ENCODE measurements around the gene SYNE1.
"Not testable (repeated sequence)": the region's sequence is repeated elsewhere in the genome, so short reads cannot be mapped to it uniquely, and the experiment has no call there.

SYNE1 gene

DNA sequence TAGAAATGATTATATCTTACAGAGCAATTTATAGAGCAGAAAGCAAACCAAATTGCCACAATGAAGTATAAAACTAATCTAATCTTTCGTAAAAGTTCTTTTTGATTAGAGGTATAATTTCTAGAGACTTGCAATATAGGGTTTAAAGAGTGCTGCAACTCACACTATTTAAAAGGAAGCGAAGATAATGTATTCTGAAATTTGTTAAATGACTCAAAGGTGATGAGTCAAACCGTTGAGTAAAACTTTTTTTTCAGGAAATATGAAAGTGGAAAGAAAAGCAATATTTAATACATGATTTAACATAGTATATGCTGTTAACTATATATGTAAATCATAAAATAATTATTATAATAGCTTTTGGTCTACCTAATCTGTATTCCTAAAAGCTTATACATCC, 133.6 kb downstream of the SYNE1 start:
- Mint-ChIP-seq H3K27me3 (no peaks in the 10 kb centered on the region), H3K4me3 (no peak overlapping the region), H3K4me1 (no peaks in the 10 kb centered on the region), H3K36me3 (ENCODE audit: low read depth) (no peaks in the 10 kb centered on the region), H3K27ac (no peak overlapping the region), H3K9me3 (no peaks in the 10 kb centered on the region)
- no peak for ATAC-seq
- no peak for DNase-seq

DNA sequence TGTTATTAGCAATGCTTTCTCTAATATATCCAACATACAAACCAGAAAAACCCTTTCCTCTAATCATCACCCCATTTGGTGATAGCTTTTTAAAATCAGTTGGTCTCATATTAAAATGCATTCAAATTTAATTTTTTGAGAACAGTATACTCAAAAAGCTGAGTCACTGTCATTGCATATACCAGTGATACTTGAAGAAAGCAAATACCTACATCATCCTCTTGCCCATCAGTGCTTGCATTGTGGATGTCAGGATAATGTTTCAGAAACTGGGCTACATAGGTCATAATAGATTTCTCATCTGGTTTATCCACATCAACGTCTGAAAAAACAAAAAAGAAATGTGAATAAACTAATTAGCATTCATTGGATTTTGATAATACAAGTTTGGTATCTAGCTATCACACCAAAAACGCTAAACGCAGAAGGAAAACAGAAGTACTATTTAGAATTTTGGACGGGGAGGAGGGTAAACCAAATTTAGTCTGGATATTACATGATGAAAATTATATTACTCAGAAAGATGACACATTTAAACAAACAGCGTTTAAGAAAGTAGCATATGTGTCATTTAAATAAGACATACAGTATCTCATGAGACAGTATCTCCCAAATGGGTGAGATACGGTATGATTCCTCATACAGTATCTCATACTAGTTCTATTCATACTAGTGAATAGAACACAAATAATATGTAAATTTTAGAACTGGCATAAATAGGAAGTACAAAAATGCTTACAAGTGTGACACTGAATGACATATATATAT, 134.6 kb downstream of the SYNE1 start:
- DNase-seq (no peak), ATAC-seq (no peak)
- Mint-ChIP-seq H3K36me3 (ENCODE audit: low read depth) (no peaks in the 10 kb centered on the region), H3K9me3 (no peaks in the 10 kb centered on the region), H3K27me3 (no peaks in the 10 kb centered on the region), H3K4me1 (no peaks in the 10 kb centered on the region), H3K4me3 (no peak overlapping the region), H3K27ac (no peak overlapping the region)

DNA sequence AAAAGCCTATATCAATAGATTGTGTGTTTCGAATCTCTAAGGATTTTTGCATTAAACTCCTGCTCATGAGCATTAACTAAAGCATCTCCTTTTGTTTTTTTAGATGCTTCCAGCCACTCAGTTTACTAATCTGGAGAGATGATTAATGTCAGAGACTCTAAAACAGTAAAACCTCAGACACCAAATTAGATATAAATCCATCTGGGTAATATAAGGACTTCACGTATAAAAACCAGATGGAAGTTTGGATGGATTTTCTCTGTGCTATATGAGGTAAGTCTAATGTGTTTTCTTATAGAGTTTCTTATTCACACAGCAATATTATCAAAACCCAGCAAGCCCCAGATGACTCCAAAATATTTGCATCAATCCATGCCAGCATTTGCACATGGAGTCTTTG, 137.2 kb downstream of the SYNE1 start:
- no peaks in the 10 kb centered on the region for H3K27me3 Mint-ChIP-seq
- H3K27ac Mint-ChIP-seq: no peak overlapping the region
- no peaks in the 10 kb centered on the region for H3K36me3 Mint-ChIP-seq (ENCODE audit: low read depth)
- DNase-seq (no peak), ATAC-seq (no peak)
- H3K4me3 Mint-ChIP-seq: no peak overlapping the region
- no peaks in the 10 kb centered on the region for H3K4me1 Mint-ChIP-seq
- no peaks in the 10 kb centered on the region for H3K9me3 Mint-ChIP-seq

DNA sequence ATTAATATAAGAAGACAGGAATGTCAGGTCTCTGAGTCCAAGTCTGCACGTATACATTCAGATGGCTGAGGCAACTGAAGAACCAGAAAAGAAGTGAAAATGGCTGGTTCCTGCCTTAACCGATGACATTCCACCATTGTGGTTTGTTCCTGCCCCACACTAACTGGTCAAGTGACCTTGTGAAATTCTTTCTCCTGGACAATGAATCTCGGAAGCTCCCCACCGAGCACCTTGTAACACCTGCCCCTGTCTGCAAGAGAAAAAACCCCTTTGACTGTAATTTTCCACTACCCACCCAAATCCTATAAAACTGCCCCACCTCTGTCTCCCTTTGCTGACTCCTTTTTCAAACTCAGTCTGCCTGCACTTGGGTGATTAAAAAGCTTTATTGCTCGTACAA, 140.4 kb downstream of the SYNE1 start:
- ATAC-seq (no peak), DNase-seq (no peak)
- Mint-ChIP-seq H3K9me3 (no peaks in the 10 kb centered on the region), H3K27me3 (no peaks in the 10 kb centered on the region), H3K4me3 (no peak overlapping the region), H3K27ac (no peak overlapping the region), H3K4me1 (no peaks in the 10 kb centered on the region), H3K36me3 (ENCODE audit: low read depth) (no peaks in the 10 kb centered on the region)

DNA sequence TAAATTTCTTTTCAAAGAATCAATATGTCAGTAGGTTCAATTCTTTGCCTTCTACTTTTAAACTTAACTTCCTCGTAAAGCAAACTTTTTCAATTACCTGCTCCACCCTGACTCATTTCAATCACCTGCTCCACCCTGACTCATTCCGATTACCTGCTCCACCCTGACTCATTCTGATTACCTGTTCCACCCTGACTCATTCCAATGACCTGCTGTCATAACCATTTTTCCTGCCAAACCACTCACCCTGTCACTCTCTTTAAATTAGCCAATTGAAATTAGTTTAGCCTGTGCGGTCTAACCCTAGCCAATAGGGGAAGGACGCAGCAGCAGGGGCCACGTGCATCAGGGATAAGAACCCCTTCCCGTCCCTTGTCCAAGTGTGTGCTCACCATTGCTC, 141.7 kb downstream of the SYNE1 start:
- not testable (repeated sequence) for H3K36me3 Mint-ChIP-seq (ENCODE audit: low read depth); DNase-seq; H3K27me3 Mint-ChIP-seq; H3K27ac Mint-ChIP-seq; ATAC-seq; H3K4me1 Mint-ChIP-seq; H3K4me3 Mint-ChIP-seq; H3K9me3 Mint-ChIP-seq

DNA sequence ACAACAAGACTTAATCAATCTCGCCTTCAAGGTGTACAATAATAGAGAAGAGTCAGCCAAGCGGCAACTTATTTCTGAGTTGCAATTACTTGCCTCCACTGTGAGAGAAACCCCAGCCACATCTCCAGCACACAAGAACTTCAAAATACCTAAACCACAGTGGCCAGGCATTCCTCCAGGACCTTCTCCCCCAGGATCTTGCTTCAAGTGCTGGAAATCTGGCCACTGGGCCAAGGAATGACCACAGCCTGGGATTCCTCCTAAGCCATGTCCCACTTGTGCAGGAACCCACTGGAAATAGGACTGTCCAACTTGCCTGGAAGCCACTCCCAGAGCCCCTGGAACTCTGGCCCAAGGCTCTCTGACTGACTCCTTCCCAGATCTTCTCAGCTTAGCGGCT, 144.9 kb downstream of the SYNE1 start:
- H3K27ac Mint-ChIP-seq; DNase-seq; H3K27me3 Mint-ChIP-seq; H3K4me3 Mint-ChIP-seq; H3K4me1 Mint-ChIP-seq; H3K36me3 Mint-ChIP-seq (ENCODE audit: low read depth); H3K9me3 Mint-ChIP-seq; ATAC-seq: not testable (repeated sequence)

DNA sequence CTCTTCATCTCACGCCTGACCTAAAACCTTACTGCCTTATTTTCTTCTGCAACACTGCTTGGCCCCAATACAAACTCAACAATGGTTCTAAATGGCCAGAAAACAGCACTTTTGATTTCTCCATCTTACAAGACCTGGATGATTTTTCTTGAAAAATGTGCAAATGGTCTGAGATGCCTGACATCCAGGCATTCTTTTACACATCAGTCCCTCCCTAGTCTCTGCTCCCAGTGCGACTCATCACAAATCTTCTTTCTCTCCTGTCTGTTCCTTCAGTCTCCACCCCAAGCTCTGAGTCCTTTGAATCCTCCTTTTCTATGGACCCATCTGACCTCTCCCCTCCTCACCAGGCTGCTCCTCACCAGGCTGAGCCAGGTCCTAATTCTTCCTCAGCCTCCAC, 145.7 kb downstream of the SYNE1 start:
- not testable (repeated sequence) for H3K9me3 Mint-ChIP-seq; H3K27ac Mint-ChIP-seq; H3K36me3 Mint-ChIP-seq (ENCODE audit: low read depth); DNase-seq; H3K4me3 Mint-ChIP-seq; H3K4me1 Mint-ChIP-seq; H3K27me3 Mint-ChIP-seq; ATAC-seq

DNA sequence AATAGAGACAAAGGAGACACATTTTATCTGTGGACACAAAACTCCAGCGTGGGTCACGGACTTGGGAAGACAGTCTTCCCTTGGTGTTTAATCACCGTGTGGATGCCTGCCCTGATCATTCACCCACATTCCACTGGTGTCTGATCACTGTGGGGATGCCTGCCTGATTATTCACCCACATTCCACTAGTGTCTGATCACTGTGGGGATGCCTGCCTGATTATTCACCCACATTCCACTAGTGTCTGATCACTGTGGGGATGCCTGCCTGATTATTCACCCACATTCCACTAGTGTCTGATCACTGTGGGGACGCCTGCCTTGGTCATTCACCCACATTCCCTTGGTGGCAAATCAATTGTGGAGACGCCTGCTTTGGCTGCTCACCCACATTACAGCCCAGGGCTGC, 146.2 kb downstream of the SYNE1 start:
- ATAC-seq, DNase-seq, H3K27me3 Mint-ChIP-seq: not testable (repeated sequence)

DNA sequence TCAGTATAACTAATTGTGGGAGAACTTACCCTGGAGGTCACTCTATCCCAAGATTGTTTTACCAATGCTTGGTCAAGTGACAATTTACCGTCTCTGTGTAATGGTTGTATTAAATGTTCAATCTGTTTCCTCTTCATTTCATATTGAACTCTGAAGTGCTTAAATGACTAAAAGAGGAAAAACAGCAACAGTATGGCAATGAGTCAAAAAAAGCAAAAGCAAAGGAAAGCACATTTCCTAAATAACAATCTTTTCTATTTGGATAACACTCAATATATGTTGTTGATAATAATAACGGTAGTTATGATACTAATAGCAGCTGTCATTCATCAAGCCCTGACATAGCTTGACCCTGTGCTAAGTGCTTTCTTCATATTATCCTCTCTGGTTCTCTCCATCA, 152.4 kb downstream of the SYNE1 start:
- DNase-seq (no peak), ATAC-seq (no peak)
- Mint-ChIP-seq H3K4me3 (no peak overlapping the region), H3K4me1 (no peaks in the 10 kb centered on the region), H3K27me3 (no peaks in the 10 kb centered on the region), H3K9me3 (no peaks in the 10 kb centered on the region), H3K27ac (no peak overlapping the region), H3K36me3 (ENCODE audit: low read depth) (no peaks in the 10 kb centered on the region)

More for the DNA sequence above, 146.2 kb downstream of the SYNE1 start:
- not testable (repeated sequence) for H3K36me3 Mint-ChIP-seq (ENCODE audit: low read depth); H3K27ac Mint-ChIP-seq; H3K9me3 Mint-ChIP-seq; H3K4me3 Mint-ChIP-seq; H3K4me1 Mint-ChIP-seq

DNA sequence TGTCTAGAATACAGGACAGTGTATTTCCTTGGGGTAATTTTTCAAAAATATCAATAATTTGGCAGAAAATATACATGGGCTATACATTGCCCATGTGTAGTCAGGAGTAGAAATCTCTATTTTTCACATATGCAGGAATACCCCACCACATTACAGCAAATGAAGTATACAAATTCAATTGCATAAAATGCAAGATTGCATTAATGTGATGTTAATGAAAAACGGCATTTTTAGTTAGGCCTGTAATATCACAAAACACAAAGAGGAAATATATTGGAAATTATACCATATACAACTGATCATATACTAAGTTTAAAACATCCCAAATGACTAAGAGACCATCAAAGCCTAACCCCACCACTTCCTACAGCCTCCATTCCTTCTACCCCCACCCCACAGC, 154.9 kb downstream of the SYNE1 start:
- no peak for DNase-seq
- H3K27me3 Mint-ChIP-seq: no peaks in the 10 kb centered on the region
- no peaks in the 10 kb centered on the region for H3K36me3 Mint-ChIP-seq (ENCODE audit: low read depth)
- no peak overlapping the region for H3K4me3 Mint-ChIP-seq
- H3K4me1 Mint-ChIP-seq: no peaks in the 10 kb centered on the region
- no peak overlapping the region for H3K27ac Mint-ChIP-seq
- no peaks in the 10 kb centered on the region for H3K9me3 Mint-ChIP-seq
- no peak for ATAC-seq

DNA sequence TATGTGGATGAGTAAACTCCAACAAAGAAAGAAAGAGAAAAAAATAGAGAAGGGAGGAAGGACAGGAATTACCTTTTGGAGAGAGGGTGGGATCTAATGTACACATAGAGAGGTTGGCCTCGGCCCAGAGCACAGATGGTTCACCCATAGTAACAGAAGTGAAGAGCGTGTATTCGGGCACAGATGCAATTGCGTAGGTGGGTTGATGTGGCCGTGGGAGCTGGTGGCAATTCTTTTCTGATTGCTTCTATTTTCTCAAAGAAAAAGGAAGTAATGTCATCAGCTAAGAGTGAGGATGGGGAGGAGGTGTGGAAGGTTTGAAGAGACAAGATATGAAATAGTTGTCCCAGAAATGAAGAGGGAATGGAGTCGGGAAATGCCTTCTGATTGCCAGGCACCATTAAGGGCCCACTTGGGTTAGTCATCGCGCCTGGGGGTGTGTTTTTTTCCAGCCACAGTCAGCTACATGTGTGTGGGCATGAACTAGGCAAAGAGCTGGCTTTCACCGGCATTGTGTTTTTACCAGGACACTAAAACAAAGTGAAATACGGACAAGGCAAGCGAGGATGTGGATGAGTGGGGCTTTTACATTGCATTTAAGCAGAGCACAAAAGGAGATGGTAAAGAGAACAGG, 158.7 kb downstream of the SYNE1 start:
- DNase-seq (no peak), ATAC-seq (no peak)
- Mint-ChIP-seq H3K27ac (no peak overlapping the region), H3K27me3 (peaks cover 2% of the 10 kb centered on the region), H3K4me3 (no peak overlapping the region), H3K9me3 (no peaks in the 10 kb centered on the region), H3K4me1 (no peaks in the 10 kb centered on the region), H3K36me3 (ENCODE audit: low read depth) (no peaks in the 10 kb centered on the region)

DNA sequence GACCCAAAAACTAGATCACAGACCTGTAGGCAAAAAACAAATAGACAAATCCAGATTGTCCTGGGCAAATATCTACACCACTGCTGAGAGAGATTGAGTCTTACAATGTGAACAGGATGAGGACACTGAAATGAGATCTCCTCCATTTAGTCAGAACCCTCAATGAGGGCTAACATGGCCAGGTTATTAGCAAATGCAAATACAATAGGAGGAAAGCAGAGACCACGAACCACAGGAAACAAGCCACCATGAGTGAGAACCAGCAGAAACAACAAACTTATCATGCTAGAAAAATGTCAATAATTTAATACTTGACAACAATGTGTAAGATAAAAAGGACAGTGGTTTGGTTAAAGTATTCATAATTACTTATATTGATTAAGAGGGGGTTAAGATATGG, 162.8 kb downstream of the SYNE1 start:
- Mint-ChIP-seq H3K4me3 (no peak overlapping the region), H3K9me3 (no peaks in the 10 kb centered on the region), H3K27me3 (peaks cover 5% of the 10 kb centered on the region), H3K4me1 (no peaks in the 10 kb centered on the region), H3K36me3 (ENCODE audit: low read depth) (no peaks in the 10 kb centered on the region), H3K27ac (no peak overlapping the region)
- no peak for ATAC-seq
- DNase-seq: no peak

DNA sequence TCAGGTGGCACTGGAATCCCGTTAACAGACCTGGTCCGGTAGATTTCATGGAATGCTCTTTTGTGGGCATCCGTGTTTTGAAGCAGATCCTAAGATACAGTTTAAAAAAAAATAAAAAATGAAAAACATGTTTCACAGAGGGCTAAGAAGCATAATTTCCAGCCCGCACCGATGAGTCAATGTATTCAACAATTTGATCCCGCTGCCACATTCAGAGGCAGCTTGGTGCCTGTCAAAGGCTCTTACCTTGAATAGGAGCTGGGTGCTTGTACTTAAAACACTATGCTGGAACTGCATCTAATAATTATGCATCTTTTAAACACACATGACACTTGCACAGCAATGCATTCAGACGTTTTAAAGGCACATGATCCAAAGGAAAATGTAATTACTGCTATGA, 164.8 kb downstream of the SYNE1 start:
- Mint-ChIP-seq H3K27ac (no peak overlapping the region), H3K4me1 (no peaks in the 10 kb centered on the region), H3K27me3 (peaks cover 5% of the 10 kb centered on the region), H3K36me3 (ENCODE audit: low read depth) (no peaks in the 10 kb centered on the region), H3K4me3 (no peak overlapping the region), H3K9me3 (no peaks in the 10 kb centered on the region)
- DNase-seq (no peak), ATAC-seq (no peak)

DNA sequence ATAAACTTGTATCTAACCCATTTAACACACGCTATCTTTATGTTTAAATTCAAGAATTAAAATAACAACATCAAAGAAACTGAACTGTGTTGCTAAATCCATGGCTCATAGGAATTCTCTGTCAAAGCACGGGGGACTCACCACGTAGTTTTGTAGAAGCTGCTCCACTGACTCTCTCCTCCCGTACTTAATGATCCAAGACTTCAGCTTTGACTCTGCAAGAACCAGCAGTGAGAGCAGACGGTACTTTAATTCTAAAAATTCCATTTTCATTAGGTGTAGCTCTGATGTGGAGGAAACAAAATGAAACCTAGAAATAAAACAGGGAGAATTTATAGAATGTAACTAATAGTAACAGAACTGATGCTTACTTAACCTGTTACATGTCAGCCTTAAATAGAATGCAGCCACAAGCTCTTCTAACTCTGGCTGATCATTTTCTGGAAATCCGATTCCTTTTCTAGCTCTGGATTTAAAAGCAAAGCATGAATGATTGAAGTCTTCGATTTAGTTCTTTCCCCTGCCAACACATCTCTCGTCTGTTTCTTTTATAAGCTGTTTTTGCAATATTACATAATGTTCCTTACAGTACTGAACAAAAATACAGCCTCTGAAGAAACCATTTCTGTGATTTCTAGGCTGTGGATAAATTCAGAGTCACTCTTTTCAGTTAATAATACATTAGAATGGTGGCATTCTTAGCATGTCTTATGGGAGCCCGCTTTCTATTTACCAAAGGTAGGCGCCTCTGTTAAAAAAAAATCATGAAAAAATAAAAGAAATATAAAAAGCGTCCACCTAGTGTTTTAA, 165.5 kb downstream of the SYNE1 start:
- H3K27ac Mint-ChIP-seq: no peak overlapping the region
- H3K4me1 Mint-ChIP-seq: no peaks in the 10 kb centered on the region
- no peak for DNase-seq
- ATAC-seq: no peak
- H3K4me3 Mint-ChIP-seq: no peak overlapping the region
- H3K36me3 Mint-ChIP-seq (ENCODE audit: low read depth): no peaks in the 10 kb centered on the region
- H3K27me3 Mint-ChIP-seq: peaks cover 5% of the 10 kb centered on the region
- H3K9me3 Mint-ChIP-seq: no peaks in the 10 kb centered on the region

DNA sequence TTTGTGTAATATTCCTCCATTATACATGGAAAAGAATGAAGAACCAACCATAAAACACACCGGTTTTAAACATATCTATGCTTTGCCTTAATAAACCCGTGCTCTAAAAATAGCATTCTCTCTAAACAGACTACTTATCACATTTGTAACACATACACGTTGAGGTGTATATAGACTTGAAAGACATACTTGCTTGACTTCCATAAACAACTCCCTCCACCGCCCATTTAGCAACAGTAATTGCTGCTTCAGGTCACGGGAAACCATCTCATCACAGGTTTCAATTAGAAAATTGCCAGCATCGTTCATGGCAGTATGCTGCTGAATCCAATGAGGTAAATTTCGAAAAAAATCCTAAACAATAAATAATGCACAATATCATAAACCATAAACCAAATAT, 174.0 kb downstream of the SYNE1 start:
- H3K4me3 Mint-ChIP-seq: no peak overlapping the region
- H3K9me3 Mint-ChIP-seq: no peaks in the 10 kb centered on the region
- H3K36me3 Mint-ChIP-seq (ENCODE audit: low read depth): no peaks in the 10 kb centered on the region
- peaks cover 9% of the 10 kb centered on the region for H3K27me3 Mint-ChIP-seq
- H3K27ac Mint-ChIP-seq: no peak overlapping the region
- ATAC-seq (no peak), DNase-seq (no peak)
- peaks cover 9% of the 10 kb centered on the region for H3K4me1 Mint-ChIP-seq
